Measurements from ENCODE around the gene GPR68.

- TF ChIP-seq CTCF (IDR thresholded peaks at IDR 0.05 in 8 of 11, conservative IDR thresholded peaks at IDR 0.05 in 3 of 11) = no peak
- TF ChIP-seq POLR2A (IDR thresholded peaks at IDR 0.05) = no peak
- no peak for TF ChIP-seq POLR2AphosphoS5 (IDR thresholded peaks at IDR 0.05)
Observed at GRCh38 chr14:91291786-91292405, 47.4 kb upstream of the GPR68 start.
